CD4-positive, CD25-positive, alpha-beta regulatory T cell (primary cell): ENCODE measurements around the gene CEBPB. TPM values are rescaled to one million over a fixed set of nuclear protein-coding genes. Genes with fewer than 3 reads are reported as not detected.

Source experiments
- ATAC-seq, 2 donors: fragments of 150-1000 bp; cut with Tn5 transposase; one replicate each; pipeline ENCODE4 v1.10.0; 2021; ENCODE audit warnings: low read depth in 2 of 2, moderate number of reproducible peaks in 2 of 2, moderate library complexity in 1 of 2
- DNase-seq, 3 donors: peaks; one replicate each; pipeline versions ENCODE4 v3.0.0 to v3.0.0-alpha.2; 2012 to 2022; ENCODE audit warnings: mixed read lengths in 1 of 3
- H3K27ac ChIP-seq: one replicate; pipeline ENCODE4 v1.7.0; 2013; ENCODE audit warnings: mild to moderate bottlenecking, low read length; ENCODE audit not compliant: insufficient read depth, poor library complexity, severe bottlenecking
- H3K27me3 ChIP-seq: one replicate; pipeline ENCODE4 v1.7.0; 2013; ENCODE audit warnings: low read length; ENCODE audit not compliant: control insufficient read depth, insufficient read depth
- H3K36me3 ChIP-seq: one replicate; pipeline ENCODE4 v1.7.0; 2013; ENCODE audit warnings: mild to moderate bottlenecking, low read length, moderate library complexity; ENCODE audit not compliant: control insufficient read depth, insufficient read depth
- H3K4me1 ChIP-seq: 2 replicates; pipeline ENCODE4 v1.7.0; 2013; ENCODE audit warnings: mild to moderate bottlenecking, low read length; ENCODE audit not compliant: insufficient read depth, control insufficient read depth, poor library complexity, severe bottlenecking
- H3K4me3 ChIP-seq: one replicate; pipeline ENCODE4 v1.7.0; 2013; ENCODE audit warnings: low read depth, mild to moderate bottlenecking, low read length, moderate library complexity
- H3K9me3 ChIP-seq, 2 experiments: 1 replicate in 1 of 2; 2 replicates in 1 of 2; pipeline ENCODE4 v1.7.0; 2013; ENCODE audit warnings: low read length in 2 of 2, mild to moderate bottlenecking in 1 of 2, moderate library complexity in 1 of 2; ENCODE audit not compliant: control insufficient read depth in 2 of 2
- H3K27ac Mint-ChIP-seq, 3 donors: one replicate each; pipeline ENCODE4 v1.8.0; 2020 to 2022; ENCODE audit warnings: mild to moderate bottlenecking in 3 of 3, mixed read lengths in 3 of 3, moderate library complexity in 2 of 3
- H3K27me3 Mint-ChIP-seq: one replicate; pipeline ENCODE4 v1.8.0; 2022; ENCODE audit warnings: mild to moderate bottlenecking, mixed read lengths
- H3K36me3 Mint-ChIP-seq: one replicate; pipeline ENCODE4 v1.8.0; 2020; ENCODE audit warnings: mixed read lengths
- H3K4me1 Mint-ChIP-seq, 4 donors: one replicate each; pipeline ENCODE4 v1.8.0; 2020 to 2022; ENCODE audit warnings: mixed read lengths in 4 of 4, mild to moderate bottlenecking in 1 of 4
- H3K4me3 Mint-ChIP-seq, 4 donors: one replicate each; pipeline ENCODE4 v1.8.0; 2020 to 2022; ENCODE audit warnings: mild to moderate bottlenecking in 4 of 4, mixed read lengths in 4 of 4, moderate library complexity in 3 of 4
- H3K9me3 Mint-ChIP-seq, 7 donors: one replicate each; pipeline ENCODE4 v1.8.0; 2020 to 2022; ENCODE audit warnings: mixed read lengths in 7 of 7, mild to moderate bottlenecking in 3 of 7, moderate library complexity in 2 of 7
- polyA plus RNA-seq, 4 donors: library from polyadenylated mRNA; unstranded; fragments of 300-500 nt; fragmentation: Illumina TruSeq; gene quantifications; one replicate each; pipeline ENCODE4 v1.2.3, GENCODE V29; 2021
- total RNA-seq: library from RNA; stranded (reverse); gene quantifications from one replicate; pipeline ENCODE4 v1.2.3, GENCODE V29; 2022

The CEBPB gene
- total RNA-seq (17.3 TPM), polyA plus RNA-seq (10 to 100 TPM; 12.3 to 12.9 (median 12.6) TPM)

GRCh38 chr20:50190251-50191064 lies at the start of gene CEBPB:
TSS of gene CEBPB (plus strand) at chr20:50190830. CDS start at chr20:50191034, 204 bp downstream.
- Mint-ChIP-seq H3K27me3 (peaks cover 11% of the 10 kb centered on the region), H3K36me3 (no peaks in the 10 kb centered on the region), H3K4me1 (peaks cover 6 to 33% (median 22%) of the 10 kb centered on the region in 4 donors), H3K27ac (peak within 1 kb of the TSS; percentile 17 to 76 (median 36)), H3K9me3 (peaks cover 0 to 2% (median 0%) of the 10 kb centered on the region in 7 donors), H3K4me3 (peak within 1 kb of the TSS; percentile 77 to 100 (median 84))
- Histone ChIP-seq H3K36me3 (no peaks in the 10 kb centered on the region), H3K27ac (peak within 1 kb of the TSS; percentile 78), H3K4me1 (peaks cover 25% of the 10 kb centered on the region), H3K9me3 (no peaks in the 10 kb centered on the region), H3K4me3 (peak within 1 kb of the TSS; percentile 55), H3K27me3 (peaks cover 3% of the 10 kb centered on the region)
- peak; percentile 75 to 77 (median 76) for DNase-seq
- ATAC-seq: peak; percentile 54 to 59

- DNase-seq: no peak
- Histone ChIP-seq H3K27me3 (no peaks in the 10 kb centered on the region), H3K4me1 (peaks cover 9% of the 10 kb centered on the region), H3K9me3 (no peaks in the 10 kb centered on the region), H3K4me3 (no peak overlapping the region), H3K36me3 (peaks cover 50% of the 10 kb centered on the region), H3K27ac (no peak overlapping the region)
- Mint-ChIP-seq H3K36me3 (peaks cover 24% of the 10 kb centered on the region), H3K27ac (peak overlapping the region in 2 of 3 donors; percentile 66 to 69), H3K27me3 (peaks cover 4% of the 10 kb centered on the region), H3K9me3 (no peaks in the 10 kb centered on the region), H3K4me1 (peaks cover 0 to 44% (median 14%) of the 10 kb centered on the region in 4 donors), H3K4me3 (no peak overlapping the region)
- ATAC-seq: no peak
These were observed 49.5 kb upstream of the CEBPB start for GRCh38 chr20:50141018-50141675.

GRCh38 chr20:50141811-50142561 lies 48.6 kb upstream of the CEBPB start:
- DNase-seq (no peak), ATAC-seq (no peak)
- H3K27ac Mint-ChIP-seq: peak overlapping the region in 1 of 3 donors; percentile 66
- H3K27me3 ChIP-seq: no peaks in the 10 kb centered on the region
- H3K4me3 Mint-ChIP-seq: no peak overlapping the region
- H3K4me3 ChIP-seq: no peak overlapping the region
- H3K36me3 ChIP-seq: peaks cover 49% of the 10 kb centered on the region
- H3K4me1 ChIP-seq: peaks cover 17% of the 10 kb centered on the region
- H3K9me3 Mint-ChIP-seq: no peaks in the 10 kb centered on the region
- H3K9me3 ChIP-seq: no peaks in the 10 kb centered on the region
- H3K36me3 Mint-ChIP-seq: peaks cover 24% of the 10 kb centered on the region
- no peak overlapping the region for H3K27ac ChIP-seq
- H3K27me3 Mint-ChIP-seq: peaks cover 4% of the 10 kb centered on the region
- peaks cover 3 to 52% (median 21%) of the 10 kb centered on the region in 4 donors for H3K4me1 Mint-ChIP-seq

DNA sequence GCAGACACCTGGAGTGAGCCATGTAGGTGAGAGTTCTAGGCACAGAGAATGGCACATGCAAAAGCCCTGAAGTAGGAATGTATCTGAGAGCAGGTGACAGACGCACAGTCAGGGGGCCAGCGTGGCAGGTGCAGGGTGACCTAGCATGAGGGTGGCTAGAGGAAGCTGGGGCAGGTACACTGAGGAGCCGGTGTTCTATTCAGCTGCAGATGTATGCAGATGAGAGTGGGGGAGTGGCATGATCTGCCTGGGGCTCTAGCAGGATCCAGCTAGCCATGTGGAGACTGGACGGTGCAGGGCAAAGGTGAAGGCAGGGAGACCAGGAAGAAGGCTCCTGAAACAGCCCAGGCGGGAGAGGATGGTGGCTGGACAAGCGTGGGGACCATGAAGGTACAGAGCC lies 47.8 kb upstream of the CEBPB start:
- Mint-ChIP-seq H3K27ac (peak overlapping the region in 2 of 3 donors; percentile 71 to 91), H3K27me3 (peaks cover 4% of the 10 kb centered on the region), H3K4me1 (peaks cover 6 to 54% (median 27%) of the 10 kb centered on the region in 4 donors), H3K36me3 (peaks cover 24% of the 10 kb centered on the region), H3K9me3 (no peaks in the 10 kb centered on the region), H3K4me3 (peak overlapping the region in 2 of 4 donors; percentile 17 to 29)
- H3K4me1 ChIP-seq: peaks cover 25% of the 10 kb centered on the region
- ATAC-seq (no peak), DNase-seq (no peak)
- no peaks in the 10 kb centered on the region for H3K9me3 ChIP-seq
- H3K4me3 ChIP-seq: no peak overlapping the region
- H3K36me3 ChIP-seq: peaks cover 45% of the 10 kb centered on the region
- H3K27me3 ChIP-seq: no peaks in the 10 kb centered on the region
- H3K27ac ChIP-seq: no peak overlapping the region

DNA sequence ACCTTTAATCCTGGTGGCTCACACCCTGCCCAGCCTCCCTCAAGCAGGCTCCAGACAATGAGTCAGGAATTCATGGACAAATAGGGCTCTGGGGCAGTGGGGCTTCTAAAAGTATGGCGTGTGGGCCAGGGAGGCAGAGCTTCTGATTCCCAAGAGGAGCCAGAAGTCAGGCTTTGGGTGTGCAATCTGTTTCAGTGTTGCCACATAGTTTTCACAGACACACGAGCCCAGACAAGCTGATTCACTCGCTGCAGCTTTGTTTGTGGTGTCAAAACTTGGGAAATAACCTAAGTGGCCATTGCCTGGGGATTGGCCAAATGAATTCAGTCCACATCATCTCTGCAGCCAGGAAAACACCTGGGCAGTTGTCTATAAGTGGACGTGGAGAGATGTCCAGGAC lies 46.3 kb upstream of the CEBPB start:
- no peaks in the 10 kb centered on the region for H3K9me3 Mint-ChIP-seq
- peaks cover 24% of the 10 kb centered on the region for H3K36me3 Mint-ChIP-seq
- H3K4me3 Mint-ChIP-seq: no peak overlapping the region
- H3K36me3 ChIP-seq: peaks cover 33% of the 10 kb centered on the region
- no peaks in the 10 kb centered on the region for H3K27me3 ChIP-seq
- no peak overlapping the region for H3K4me3 ChIP-seq
- DNase-seq (no peak), ATAC-seq (no peak)
- H3K4me1 ChIP-seq: peaks cover 32% of the 10 kb centered on the region
- H3K9me3 ChIP-seq: no peaks in the 10 kb centered on the region
- H3K27ac ChIP-seq: no peak overlapping the region
- peaks cover 6 to 59% (median 33%) of the 10 kb centered on the region in 4 donors for H3K4me1 Mint-ChIP-seq
- H3K27ac Mint-ChIP-seq: peak overlapping the region in 2 of 3 donors; percentile 48 to 91
- no peaks in the 10 kb centered on the region for H3K27me3 Mint-ChIP-seq

DNA sequence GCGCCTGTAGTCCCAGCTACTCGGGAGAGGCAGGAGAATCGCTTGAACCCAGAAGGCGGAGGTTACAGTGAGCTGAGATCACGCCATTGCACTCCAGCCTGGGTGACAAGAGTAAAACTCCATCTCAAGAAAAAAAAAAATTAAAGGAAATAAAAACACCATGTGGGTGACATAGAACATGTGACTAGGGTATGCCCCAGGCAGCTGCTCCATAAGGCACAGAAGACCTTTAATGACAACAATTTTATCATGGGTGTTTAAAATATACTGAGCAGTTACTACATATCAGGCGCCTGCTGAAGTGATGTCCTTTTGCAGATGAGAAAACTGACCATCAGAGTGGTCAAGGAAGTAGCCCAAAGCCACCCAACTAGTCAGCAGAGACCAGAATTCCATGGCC lies 45.1 kb upstream of the CEBPB start:
- H3K27ac ChIP-seq: peak overlapping the region; percentile 92
- no peaks in the 10 kb centered on the region for H3K9me3 ChIP-seq
- no peak overlapping the region for H3K4me3 ChIP-seq
- H3K27me3 ChIP-seq: no peaks in the 10 kb centered on the region
- peaks cover 31% of the 10 kb centered on the region for H3K36me3 ChIP-seq
- Mint-ChIP-seq H3K27ac (peak overlapping the region; percentile 98 to 99 (median 98)), H3K36me3 (peaks cover 20% of the 10 kb centered on the region), H3K9me3 (no peaks in the 10 kb centered on the region), H3K4me3 (no peak overlapping the region), H3K4me1 (peaks cover 6 to 61% (median 39%) of the 10 kb centered on the region in 4 donors), H3K27me3 (no peaks in the 10 kb centered on the region)
- H3K4me1 ChIP-seq: peaks cover 43% of the 10 kb centered on the region
- ATAC-seq (no peak), DNase-seq (no peak)

DNA sequence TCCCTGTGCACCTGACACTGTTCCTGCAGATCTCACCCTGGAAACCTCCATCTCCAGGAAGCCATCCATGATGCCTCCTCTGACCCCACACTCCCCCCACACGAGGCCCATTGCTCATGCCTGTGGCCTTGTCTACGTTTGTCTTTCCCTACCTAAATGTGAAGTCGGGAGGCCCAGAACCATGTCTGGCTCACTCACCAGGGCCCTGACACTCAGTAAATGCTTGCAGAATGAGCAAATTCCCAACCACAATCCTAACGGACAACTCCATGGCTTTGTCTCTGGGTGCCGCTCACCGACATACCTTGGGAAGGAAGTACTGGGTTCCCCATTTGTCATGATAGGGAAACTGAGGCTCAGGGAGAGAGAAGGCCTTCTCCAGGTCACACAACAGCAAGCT lies 44.4 kb upstream of the CEBPB start:
- H3K4me3 ChIP-seq: peak overlapping the region; percentile 66
- no peaks in the 10 kb centered on the region for H3K27me3 ChIP-seq
- H3K27ac Mint-ChIP-seq: peak overlapping the region; percentile 98 to 99 (median 98)
- H3K9me3 ChIP-seq: no peaks in the 10 kb centered on the region
- peaks cover 18% of the 10 kb centered on the region for H3K36me3 Mint-ChIP-seq
- H3K4me3 Mint-ChIP-seq: peak overlapping the region; percentile 87 to 89 (median 88)
- DNase-seq (no peak), ATAC-seq (no peak)
- peaks cover 6 to 66% (median 43%) of the 10 kb centered on the region in 4 donors for H3K4me1 Mint-ChIP-seq
- H3K27ac ChIP-seq: peak overlapping the region; percentile 92
- H3K36me3 ChIP-seq: peaks cover 26% of the 10 kb centered on the region
- H3K9me3 Mint-ChIP-seq: no peaks in the 10 kb centered on the region
- peaks cover 50% of the 10 kb centered on the region for H3K4me1 ChIP-seq
- H3K27me3 Mint-ChIP-seq: no peaks in the 10 kb centered on the region
